HepG2 (cell line): ENCODE data around the gene PDCD2. TPM values are rescaled to one million over a fixed set of nuclear protein-coding genes. Genes with fewer than 3 reads are reported as not detected.
A peak's percentile ranks its signal among the peaks of the same experiment; 100 is the strongest.

Source experiments
- ADNP ChIP-seq: sonication (generic); formaldehyde crosslinking; IDR thresholded peaks from 2 replicates; pipeline ENCODE4 v1.4.0; 2020; ENCODE audit warnings: missing genetic modification reagents
- CEBPZ ChIP-seq: IDR thresholded peaks from 2 replicates; pipeline ENCODE4 v1.6.1; 2012; ENCODE audit warnings: low read length, improper control_type of control experiment
- CREM ChIP-seq, 2 experiments: sonication (generic) in 1 of 2; formaldehyde crosslinking in 1 of 2; IDR thresholded peaks; 2 replicates each; pipeline versions ENCODE4 v1.4.0 to v1.6.1; 2016 to 2020; ENCODE audit warnings: antibody characterized with exemption in 1 of 2, mild to moderate bottlenecking in 1 of 2, missing genetic modification reagents in 1 of 2
- DNMT3B ChIP-seq: conservative IDR thresholded peaks from 2 replicates; pipeline ENCODE4 v1.6.1; 2016; ENCODE audit warnings: missing biosample characterization, control low read depth
- GMEB2 ChIP-seq: IDR thresholded peaks from 2 replicates; pipeline ENCODE4 v1.6.1; 2016; ENCODE audit warnings: missing biosample characterization, missing genetic modification reagents, low read depth
- IKZF5 ChIP-seq: IDR thresholded peaks from 2 replicates; pipeline ENCODE4 v1.6.1; 2018; ENCODE audit warnings: missing genetic modification reagents, mild to moderate bottlenecking, missing compliant biosample characterization
- NFE2L2 ChIP-seq: fragments of 150-350 bp; IDR thresholded peaks from 2 replicates; pipeline ENCODE4 v1.6.1; 2014; ENCODE audit warnings: low read length
- NONO ChIP-seq, 2 experiments: fragments of 450-650 bp in 1 of 2; sonication (generic) in 1 of 2; formaldehyde crosslinking in 1 of 2; IDR thresholded peaks in 1 of 2; conservative IDR thresholded peaks in 1 of 2; 2 replicates each; pipeline versions ENCODE4 v1.6.1 to v1.8.0; 2017 to 2022; ENCODE audit warnings: mild to moderate bottlenecking in 1 of 2, missing genetic modification reagents in 1 of 2, moderate library complexity in 1 of 2
- NR2F6 ChIP-seq, 2 experiments: IDR thresholded peaks; 2 replicates each; pipeline ENCODE4 v1.6.1; 2016; ENCODE audit warnings: antibody characterized with exemption in 1 of 2, mild to moderate bottlenecking in 1 of 2
- PLRG1 ChIP-seq: fragments of 450-650 bp; conservative IDR thresholded peaks from 2 replicates; pipeline ENCODE4 v1.6.1; 2016
- POLR2AphosphoS2 ChIP-seq: IDR thresholded peaks from 2 replicates; pipeline ENCODE4 v1.6.1; 2011; ENCODE audit warnings: low read depth, low read length, improper control_type of control experiment
- REST ChIP-seq, 2 experiments: IDR thresholded peaks; 2 replicates each; pipeline ENCODE4 v1.6.1; 2011 to 2012; ENCODE audit warnings: low read length in 2 of 2, borderline replicate concordance in 1 of 2, low read depth in 1 of 2, mild to moderate bottlenecking in 1 of 2, moderate library complexity in 1 of 2
- RFX3 ChIP-seq: IDR thresholded peaks from 2 replicates; pipeline ENCODE4 v1.6.1; 2016; ENCODE audit warnings: missing biosample characterization, missing genetic modification reagents
- RNF2 ChIP-seq: fragments of 450-650 bp; conservative IDR thresholded peaks from 2 replicates; pipeline ENCODE4 v1.6.1; 2016; ENCODE audit warnings: low read depth
- TEAD3 ChIP-seq: optimal IDR thresholded peaks from 2 replicates; pipeline ENCODE3; 2016; ENCODE audit warnings: borderline replicate concordance
- TFDP2 ChIP-seq: sonication (generic); formaldehyde crosslinking; IDR thresholded peaks from 2 replicates; pipeline ENCODE4 v1.4.0; 2020; ENCODE audit warnings: missing genetic modification reagents
- ZNF333 ChIP-seq: sonication (generic); formaldehyde crosslinking; IDR thresholded peaks from 2 replicates; pipeline ENCODE4 v1.4.0; 2020; ENCODE audit warnings: mild to moderate bottlenecking, missing genetic modification reagents, borderline replicate concordance
- ZNF496 ChIP-seq: sonication (generic); formaldehyde crosslinking; IDR thresholded peaks from 2 replicates; pipeline ENCODE4 v1.8.1; 2023; ENCODE audit warnings: mild to moderate bottlenecking, moderate library complexity, missing genetic modification reagents; ENCODE audit not compliant: insufficient replicate concordance
- ZNF792 ChIP-seq: IDR thresholded peaks from 2 replicates; pipeline ENCODE4 v1.6.1; 2016
- polyA plus RNA-seq, 8 experiments: library from polyadenylated mRNA; depleted of rRNA in 3 of 8; stranded (reverse) in 7 of 8; unstranded in 1 of 8; fragments of >200 nt; fragmentation: Illumina TruSeq in 4 of 8; extraction: Trizol in 4 of 8; gene quantifications; 2 replicates each; pipeline versions ENCODE4 v1.2.1 to v1.2.3, GENCODE V29; 2011 to 2016; ENCODE audit warnings: low read depth in 4 of 8, missing spikeins in 1 of 8, mixed read lengths in 1 of 8; ENCODE audit not compliant: insufficient read depth in 1 of 8
- total RNA-seq, 5 experiments: library from RNA; depleted of rRNA; stranded (reverse); fragments of >200 nt; fragmentation: Illumina TruSeq; extraction: Trizol; gene quantifications; 2 replicates each; pipeline ENCODE4 v1.2.3, GENCODE V29; 2016; ENCODE audit warnings: low read depth in 1 of 5

PDCD2 gene
- total and polyA plus RNA-seq, 2 of the 13 experiments (the other 11 are each of a cell fraction or from before 2014, with no cell fraction given) = 83.6 to 133 TPM

- TF ChIP-seq REST (IDR thresholded peaks at IDR 0.05; ENCODE audit: borderline replicate concordance in 1 of 2, low read depth in 1 of 2, low read length in 2 of 2) (no peak), NR2F6 (IDR thresholded peaks at IDR 0.05) (no peak), NR2F6 (CRISPR knock-in tag; IDR thresholded peaks at IDR 0.05) (no peak), RNF2 (no peak), ZNF792 (CRISPR knock-in tag) (no peak), IKZF5 (CRISPR knock-in tag) (peak; percentile 17; the same call in 1 of the 2 replicates), ZNF496 (CRISPR knock-in tag) (no peak), TFDP2 (CRISPR knock-in tag) (no peak), GMEB2 (CRISPR knock-in tag) (no peak), POLR2AphosphoS2 (no peak), PLRG1 (no peak), ZNF333 (CRISPR knock-in tag) (no peak), CEBPZ (no peak), DNMT3B (CRISPR knock-in tag) (no peak), NFE2L2 (no peak), CREM (IDR thresholded peaks at IDR 0.05) (no peak), CREM (CRISPR knock-in tag; IDR thresholded peaks at IDR 0.05) (no peak), ADNP (no peak), NONO (IDR thresholded peaks at IDR 0.05) (no peak), NONO (CRISPR knock-in tag; conservative IDR thresholded peaks at IDR 0.05) (no peak), TEAD3 (CRISPR knock-in tag) (peak; percentile 24), RFX3 (CRISPR knock-in tag) (no peak)
These were observed 54.5 kb downstream of the PDCD2 start (continued) for GRCh38 chr6:170529839-170530469.
